Activated naive CD4-positive, alpha-beta T cell treated with anti-CD3 and anti-CD28 coated beads, Interleukin-2, amount 50 U/mL, for 16 hours (primary cell): ENCODE measurements around the gene FARS2.

ENCODE experiments used
- DNase-seq: peaks from one replicate; pipeline ENCODE4 v3.0.0-alpha.2; 2020

The FARS2 gene

GRCh38 chr6:5250451-5250850 is 10.9 kb upstream of the FARS2 start:
- DNase-seq, result no peak

DNA sequence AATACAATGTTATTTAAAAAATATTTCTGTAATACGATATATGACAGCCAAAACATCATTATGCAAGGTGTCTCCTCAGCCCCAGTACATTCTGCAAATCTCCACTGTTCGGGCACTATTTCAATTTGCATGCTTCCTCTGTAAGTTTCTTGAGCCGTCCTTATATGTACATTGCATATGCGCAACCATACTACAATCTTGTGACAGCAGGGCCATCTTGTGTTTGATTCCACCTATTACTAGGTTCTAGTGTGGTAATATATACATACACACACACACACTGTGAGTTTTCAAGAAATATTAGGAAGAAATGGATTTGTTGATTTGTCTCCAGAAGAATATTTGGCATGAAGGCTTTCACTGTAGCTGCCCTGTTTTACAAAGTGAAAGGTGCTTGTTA is 10.4 kb upstream of the FARS2 start:
- DNase-seq, result no peak

DNA sequence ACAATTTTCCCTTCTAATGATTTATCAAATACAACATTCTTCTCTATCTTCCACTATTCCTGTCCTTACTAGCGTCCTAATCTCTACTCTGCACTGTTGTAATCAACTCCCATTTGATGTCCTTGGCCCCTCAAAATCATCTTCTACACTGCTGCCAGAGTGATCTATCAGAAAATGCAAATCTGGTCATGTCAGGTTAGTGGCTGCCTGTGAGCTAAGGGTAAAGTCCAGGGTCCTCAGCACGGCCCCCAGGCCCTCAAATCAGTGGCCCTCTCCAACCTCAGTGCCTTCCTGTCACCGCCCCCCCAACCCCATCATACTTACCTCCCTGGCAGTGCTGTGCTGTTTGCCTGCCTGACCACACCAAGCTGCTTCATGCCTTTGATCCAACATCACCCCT is 4.4 kb upstream of the FARS2 start:
- no peak for DNase-seq

DNA sequence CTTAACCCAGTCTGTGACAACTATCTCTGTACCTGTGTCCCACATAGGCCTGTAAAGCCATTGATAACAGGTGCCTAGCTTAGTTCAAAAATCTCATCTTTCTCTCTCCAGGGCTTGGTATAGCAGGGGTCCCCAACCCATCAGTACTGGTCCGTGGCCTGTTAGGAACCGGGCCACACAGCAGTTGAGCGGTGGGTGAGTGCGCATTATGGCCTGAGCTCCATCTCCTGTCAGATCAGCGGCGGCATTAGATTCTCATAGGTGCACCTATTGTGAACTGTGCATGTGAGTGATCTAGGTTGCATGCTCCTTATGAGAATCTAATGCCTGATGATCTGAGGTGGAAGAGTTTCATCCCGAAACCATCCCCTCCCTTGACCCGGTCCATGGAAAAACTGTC is 3.9 kb upstream of the FARS2 start:
- DNase-seq, result no peak

DNA sequence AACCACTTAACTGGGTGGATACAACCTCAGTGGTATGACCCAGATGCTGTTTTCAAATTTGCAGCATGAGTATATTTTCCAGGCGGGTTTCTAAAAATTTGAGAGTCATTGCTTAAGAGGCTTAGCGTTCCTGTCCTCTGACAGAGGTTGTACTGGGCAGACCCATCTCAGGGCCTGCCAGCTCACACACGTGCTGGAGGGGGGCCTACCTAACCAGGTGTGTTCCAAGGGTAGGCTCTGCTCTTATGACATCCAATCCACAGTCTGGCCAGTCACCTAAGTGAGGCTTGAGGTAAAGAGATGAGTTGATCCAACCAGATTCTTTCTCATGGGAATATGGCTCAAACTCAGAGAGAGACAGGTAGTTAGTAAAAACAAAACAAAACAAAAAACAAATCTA is 1.9 kb upstream of the FARS2 start:
- DNase-seq, result no peak

GRCh38 chr6:5260111-5260620 is 1.1 kb upstream of the FARS2 start:
- DNase-seq, result peak; percentile 80

DNA sequence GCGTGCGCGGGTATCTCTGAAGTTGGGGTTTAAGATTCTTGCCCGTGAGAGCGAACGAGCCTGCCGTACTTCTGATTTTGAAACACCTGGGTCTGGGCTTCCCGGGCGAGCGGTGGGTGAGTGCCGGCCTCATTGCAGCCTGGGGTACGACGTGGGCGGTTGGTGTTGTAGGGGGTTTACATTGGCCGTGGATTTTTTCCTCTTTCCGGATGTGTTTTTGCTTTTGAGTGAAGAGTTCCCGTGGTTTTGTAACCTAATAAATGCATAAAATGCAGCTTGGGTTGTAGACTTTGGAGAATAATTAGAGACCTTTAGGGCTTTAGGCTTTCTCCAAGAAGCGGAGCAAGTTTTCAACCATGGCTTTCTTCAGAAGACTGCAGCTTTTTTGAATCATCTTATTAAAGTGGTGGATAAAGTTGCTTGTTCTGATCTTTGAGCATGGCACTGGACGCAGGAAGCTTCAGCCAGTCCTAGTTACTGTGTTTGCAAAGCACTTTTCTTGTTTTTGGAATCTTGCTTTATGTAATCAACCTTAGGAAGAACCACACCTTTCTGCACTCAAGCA is 314 bp downstream of the FARS2 start:
- no peak for DNase-seq

- DNase-seq, result no peak
Measured at GRCh38 chr6:5266423-5266822, 5.1 kb downstream of the FARS2 start.

GRCh38 chr6:5270093-5270680 is 8.9 kb downstream of the FARS2 start:
- no peak for DNase-seq

DNA sequence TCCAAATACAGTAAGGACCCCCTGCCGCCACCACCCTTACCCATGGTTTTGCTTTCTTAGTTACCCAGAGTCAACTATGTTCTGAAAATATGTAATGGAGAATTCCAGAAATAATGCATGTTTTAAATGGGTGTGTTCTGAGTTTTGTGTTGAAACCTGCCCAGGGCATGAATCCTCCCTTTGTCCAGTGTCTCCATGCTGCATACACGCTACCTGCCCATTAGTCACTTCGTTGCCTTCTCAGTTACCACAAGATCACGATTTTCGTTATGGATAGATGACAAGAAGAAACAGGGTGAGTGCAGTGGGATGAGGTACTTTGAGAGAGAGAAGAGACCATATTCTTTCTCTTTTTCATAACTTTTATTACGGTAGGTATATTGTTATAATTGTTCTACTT is 10.6 kb downstream of the FARS2 start:
- no peak for DNase-seq

GRCh38 chr6:5274231-5274630 is 12.9 kb downstream of the FARS2 start:
- no peak for DNase-seq

DNA sequence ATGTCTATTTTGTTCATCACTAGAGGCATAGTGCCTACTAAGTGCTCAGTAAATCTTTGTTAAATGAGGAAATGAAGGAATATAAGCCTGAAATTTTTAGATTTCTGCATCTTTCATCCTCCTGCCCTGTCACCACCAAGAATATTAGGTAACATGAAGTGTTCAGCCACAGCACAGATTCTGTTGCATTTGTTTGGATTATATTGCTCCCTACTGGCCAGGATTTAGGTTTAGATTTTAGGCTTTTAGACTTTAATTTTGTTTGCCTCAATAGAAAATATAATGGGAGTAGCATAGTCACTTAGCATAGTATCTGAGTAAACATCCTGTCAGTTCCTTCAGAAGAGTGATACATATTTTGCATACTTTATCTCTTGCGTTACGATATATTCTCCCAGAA is 14.2 kb downstream of the FARS2 start:
- no peak for DNase-seq

- DNase-seq, result no peak
Measured at GRCh38 chr6:5276581-5276980, 15.3 kb downstream of the FARS2 start.

DNA sequence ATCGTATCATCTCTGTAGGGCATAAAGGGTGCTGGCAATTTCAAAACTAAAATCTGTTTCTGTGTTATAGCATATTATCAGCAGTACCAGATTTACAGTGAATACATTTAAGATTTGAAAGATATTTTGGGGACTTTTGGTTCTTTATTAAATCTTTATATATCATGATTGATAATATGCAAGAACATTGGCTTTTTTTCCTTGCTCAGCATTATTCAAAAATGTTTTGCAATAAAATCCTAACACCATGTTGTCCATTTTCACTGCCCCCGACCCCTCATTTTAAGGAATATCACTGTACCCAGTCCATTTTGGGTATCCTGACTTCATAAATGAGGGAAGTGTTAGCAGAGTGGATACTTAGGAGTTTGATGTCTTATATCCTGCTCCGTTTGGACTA is 16.3 kb downstream of the FARS2 start:
- DNase-seq, result no peak

DNA sequence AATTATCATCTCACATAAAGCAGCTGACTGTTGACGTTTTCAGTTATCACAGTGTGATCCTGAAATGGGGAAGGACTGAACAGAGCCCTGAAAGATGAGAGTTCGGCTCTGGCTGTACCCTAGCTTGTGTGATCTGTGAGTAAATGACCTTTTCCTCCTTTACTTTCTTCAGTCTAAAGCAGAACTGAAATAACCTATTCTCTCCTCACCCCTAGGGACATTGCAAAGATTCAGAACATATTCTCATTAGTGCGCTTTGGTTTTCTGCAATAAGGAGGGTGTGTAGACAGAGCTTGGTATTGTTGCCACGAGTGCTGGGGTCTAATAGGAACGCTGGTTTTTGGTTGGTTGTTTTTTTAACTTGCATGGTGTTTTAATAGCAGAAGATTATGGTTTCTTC is 16.7 kb downstream of the FARS2 start:
- DNase-seq, result no peak

GRCh38 chr6:5278565-5279120 is 17.3 kb downstream of the FARS2 start:
- DNase-seq, result no peak

DNA sequence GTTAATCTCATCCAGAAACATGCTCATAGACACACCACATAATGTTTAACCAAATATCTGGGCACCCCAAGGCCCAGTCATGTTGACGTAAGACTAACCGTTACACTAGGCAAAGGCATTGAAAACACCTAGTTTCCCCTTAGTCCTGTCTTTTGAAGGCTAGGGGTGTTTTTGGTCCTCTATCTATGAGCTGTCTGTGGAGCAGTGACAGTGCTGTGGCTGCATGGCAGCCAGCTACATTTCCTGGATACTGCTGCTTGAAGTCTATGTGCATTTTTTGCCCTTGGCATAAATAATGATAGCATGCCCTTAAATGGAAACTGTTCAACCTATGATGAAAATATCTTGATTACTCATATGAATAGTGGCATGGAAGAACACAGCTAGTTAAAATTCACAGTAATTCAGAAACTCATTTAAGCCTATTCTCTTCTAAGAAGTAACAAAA is 18.6 kb downstream of the FARS2 start:
- DNase-seq, result no peak

- DNase-seq, result no peak
Measured at GRCh38 chr6:5280920-5281319, 19.6 kb downstream of the FARS2 start.

DNA sequence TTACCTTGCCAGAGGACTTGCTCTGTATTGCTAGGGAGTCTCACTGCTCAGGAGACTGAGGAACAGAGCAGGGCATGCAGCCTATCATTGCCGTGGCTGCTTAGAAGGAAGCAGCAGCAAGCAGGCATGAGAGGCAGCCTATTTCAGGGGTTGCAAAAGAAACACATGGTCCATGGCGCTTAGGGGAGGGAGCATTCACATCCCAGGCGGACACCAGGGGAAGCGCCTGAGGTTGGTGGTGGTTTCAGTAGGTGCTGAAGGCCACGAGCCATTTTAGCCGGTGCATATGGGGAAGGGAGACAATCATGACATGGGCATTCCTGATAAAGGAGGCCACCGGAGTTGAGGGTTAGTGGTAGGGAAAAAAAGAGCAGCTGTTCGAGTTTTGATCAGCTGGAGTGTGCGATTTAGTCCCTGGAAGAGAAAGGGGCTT is 20.9 kb downstream of the FARS2 start:
- DNase-seq, result no peak

DNA sequence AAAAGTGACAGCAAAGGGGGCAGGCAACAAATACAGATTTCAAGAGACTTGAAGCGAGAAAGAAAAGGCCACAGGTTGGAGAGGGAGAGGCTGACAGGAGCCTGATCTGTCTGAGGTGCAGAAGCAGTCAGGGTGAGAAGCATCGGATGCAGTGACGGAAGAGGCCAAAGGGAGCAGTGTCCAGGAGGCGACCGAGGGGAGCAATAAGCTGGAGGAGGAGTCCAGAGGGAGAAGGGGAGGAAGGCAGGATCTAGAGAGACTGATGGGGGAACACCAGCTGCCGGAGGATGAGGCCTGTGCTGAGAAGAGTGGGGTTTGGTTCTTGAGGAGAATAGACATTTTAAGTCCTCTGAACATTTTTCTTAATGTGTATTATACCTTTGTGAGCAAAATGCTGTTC is 23.8 kb downstream of the FARS2 start:
- DNase-seq, result no peak

- no peak for DNase-seq
Measured at GRCh38 chr6:5285526-5285925, 24.2 kb downstream of the FARS2 start.

DNA sequence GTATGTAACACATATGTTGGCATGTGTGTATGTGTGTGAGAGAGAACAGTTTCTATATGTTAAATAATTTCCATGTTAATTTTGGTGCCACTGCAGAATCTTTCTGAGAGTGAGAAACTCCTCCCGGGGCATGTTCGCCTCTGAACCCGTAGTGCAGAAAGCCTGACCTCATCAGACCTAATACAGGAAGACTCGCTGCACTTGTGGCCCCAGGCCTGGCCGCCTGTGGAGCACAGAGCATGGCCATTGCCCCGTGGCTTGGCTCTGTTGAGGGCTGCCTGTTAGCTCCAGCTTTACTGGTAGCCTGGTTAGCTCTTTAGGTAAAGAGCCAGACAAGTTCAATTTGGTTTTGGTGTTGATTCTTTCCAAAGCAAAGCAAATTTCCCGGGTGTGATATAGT is 25.5 kb downstream of the FARS2 start:
- DNase-seq, result no peak

DNA sequence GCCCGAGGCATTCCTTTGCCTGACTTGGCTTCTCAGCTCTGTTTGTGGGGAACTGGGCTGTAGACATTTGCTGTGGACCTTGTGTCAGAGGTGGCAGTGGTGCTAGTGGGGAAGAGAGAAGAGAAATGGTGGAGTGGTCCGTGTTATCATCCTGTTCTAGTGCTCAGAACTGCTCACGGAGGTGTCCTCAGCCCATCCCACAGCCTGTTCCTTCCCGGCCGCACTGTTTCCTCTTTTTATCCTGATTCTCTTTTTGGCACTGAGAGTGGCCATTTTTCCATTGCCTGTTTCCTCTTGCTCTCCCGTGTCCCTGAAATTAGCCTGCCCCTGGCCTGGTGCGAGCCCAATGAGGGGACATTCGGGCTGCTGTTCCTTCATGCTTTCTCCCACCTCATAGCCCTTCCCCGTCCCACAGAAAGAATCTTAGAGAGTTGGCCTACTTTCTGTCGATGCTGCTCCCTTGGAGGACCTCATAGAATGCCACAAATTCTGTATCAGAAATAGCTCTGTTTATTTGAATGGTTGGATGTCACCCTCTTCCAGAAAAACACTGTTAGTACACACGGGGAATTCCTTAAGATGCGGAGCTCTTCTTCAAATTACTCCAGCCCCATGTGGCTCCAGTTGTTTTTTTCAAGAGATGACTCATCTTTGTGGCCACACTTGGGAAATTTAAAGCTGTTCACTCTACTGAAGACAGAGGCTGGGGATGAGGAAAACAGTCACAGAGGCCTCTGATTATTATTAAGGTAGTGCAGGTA is 26.1 kb downstream of the FARS2 start:
- DNase-seq, result no peak

DNA sequence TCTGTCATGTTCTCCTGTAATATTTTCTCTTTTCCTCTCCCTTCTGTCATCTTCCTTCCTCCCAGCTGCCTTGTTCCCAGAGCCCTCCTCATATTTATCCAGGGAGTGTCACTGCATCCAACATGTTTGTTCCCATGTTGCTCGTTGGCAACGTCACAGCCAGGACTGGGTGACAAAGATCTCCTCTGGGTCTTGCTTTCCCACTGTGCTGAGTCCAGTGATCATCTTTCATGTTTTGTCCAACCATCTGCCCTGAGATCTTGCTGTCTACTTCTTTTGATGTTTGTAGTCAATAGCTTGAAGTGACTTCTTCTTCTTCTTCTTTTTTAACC is 26.6 kb downstream of the FARS2 start:
- no peak for DNase-seq
